GDM1 (cell line): ENCODE results near the gene PGS1.
"Not testable (repeated sequence)": the region's sequence is repeated elsewhere in the genome, so short reads cannot be mapped to it uniquely, and the experiment has no call there.

Experiments
- DNase-seq: peaks from one replicate; lab custom pipeline; 2025; lab: John Stamatoyannopoulos, UW

Gene PGS1

GRCh38 chr17:78446833-78447232 is 68.4 kb downstream of the PGS1 start:
- DNase-seq, result no peak

- no peak for DNase-seq
These were observed 70.0 kb downstream of the PGS1 start for GRCh38 chr17:78448356-78448993.

DNA sequence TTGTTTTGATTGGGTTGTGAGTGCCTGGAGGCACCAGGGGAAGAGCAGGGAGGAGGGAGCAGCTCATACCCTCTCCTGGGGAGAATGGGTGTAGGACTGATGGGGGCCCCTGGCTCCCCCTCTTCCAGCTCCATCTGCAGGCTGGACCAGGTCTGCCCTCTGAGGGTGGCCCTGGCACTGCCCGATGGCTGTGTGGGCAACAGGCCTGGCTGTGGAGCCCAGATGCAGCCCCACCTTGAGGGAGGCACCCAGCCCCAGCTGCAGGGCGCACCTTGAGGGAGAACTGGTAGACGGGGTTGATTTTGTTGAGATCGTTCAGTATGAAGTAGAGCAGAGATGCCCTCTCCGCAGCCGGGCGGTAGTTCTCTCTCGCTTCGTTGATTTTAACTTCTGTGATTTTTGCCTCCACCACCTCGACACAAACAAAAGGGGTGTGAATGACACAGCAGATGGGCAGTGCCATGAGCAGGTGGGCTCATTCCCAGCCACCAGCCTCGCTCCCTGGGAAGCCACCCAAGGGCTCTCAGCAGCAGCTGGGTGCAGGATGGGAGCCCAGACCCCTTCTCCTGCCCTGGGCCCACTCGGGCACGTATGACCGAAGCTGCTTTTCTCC is 71.6 kb downstream of the PGS1 start:
- DNase-seq, result no peak

- no peak for DNase-seq
These were observed 72.4 kb downstream of the PGS1 start for GRCh38 chr17:78450696-78451345.

DNA sequence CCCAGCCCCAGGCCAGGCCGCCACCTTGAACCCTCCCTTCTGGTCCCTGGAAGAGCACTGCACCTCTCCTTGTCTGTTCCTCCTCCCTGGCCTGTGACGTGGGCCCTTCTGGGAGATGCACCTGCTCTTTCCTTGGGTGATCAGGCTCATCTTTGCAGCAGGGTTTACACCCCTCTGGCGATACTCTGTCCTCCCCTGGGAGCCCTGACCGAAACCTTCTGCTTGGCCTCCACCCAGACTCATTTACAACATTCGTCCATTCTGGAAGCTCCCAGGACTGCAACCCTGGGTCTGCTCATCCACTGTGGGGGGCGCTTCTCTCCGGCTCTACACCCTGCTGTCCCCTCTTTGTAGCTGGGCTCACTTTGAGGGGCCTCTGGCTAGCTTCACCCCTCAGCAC is 73.3 kb downstream of the PGS1 start:
- DNase-seq, result no peak

- no peak for DNase-seq
These were observed 75.9 kb downstream of the PGS1 start for GRCh38 chr17:78454346-78454745.

GRCh38 chr17:78458091-78458490 is 79.6 kb downstream of the PGS1 start:
- no peak for DNase-seq

DNA sequence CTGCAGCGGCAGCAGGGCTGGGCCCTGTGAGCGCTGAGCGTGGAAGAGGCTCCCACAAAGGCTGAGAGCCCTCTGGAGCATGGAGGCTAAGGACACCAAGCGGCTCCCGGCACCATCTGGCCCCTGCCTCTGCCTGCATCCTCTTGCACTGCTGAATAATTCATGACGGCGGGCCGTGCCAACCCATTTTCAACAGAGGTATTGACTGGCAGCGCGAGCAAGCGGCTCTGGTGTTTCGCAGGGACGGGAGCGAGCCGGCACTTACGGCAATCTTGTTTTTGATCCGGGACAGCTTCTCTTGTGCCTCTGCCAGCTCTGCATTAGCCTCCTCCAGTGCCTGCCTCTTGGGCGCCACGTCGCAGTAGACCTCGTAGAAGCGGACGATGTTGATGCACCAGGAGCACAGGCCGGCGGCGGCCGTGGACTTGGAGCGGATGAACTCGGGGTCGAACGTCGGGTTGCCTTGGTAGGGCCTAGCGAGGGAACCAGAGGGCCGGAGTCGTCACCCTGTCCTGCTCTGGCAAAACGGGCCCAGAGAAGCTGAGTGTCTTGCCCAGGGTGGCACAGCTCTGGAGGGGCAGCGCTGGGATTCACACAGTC is 80.4 kb downstream of the PGS1 start:
- DNase-seq, result no peak

DNA sequence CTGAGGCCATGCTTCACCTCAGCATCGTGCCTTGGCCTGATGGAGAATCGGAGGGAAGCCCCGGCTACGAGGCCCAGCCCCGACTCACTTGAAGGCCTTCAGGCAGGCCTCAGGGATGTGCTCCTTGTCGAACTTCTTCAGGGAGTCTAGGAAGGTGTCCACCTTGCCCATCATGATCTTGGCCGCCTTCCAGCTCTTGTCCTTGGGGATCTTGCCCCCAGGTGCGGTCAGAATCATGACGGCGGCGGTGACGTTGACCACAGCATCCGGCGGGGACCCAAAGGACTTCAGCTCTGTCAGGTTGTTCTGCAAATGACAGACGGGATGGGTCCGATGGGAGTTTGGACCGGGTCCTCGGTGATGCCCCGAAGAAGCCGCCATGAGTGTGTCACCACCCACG is 81.2 kb downstream of the PGS1 start:
- DNase-seq, result no peak

- no peak for DNase-seq
These were observed 81.8 kb downstream of the PGS1 start for GRCh38 chr17:78460176-78460675.

DNA sequence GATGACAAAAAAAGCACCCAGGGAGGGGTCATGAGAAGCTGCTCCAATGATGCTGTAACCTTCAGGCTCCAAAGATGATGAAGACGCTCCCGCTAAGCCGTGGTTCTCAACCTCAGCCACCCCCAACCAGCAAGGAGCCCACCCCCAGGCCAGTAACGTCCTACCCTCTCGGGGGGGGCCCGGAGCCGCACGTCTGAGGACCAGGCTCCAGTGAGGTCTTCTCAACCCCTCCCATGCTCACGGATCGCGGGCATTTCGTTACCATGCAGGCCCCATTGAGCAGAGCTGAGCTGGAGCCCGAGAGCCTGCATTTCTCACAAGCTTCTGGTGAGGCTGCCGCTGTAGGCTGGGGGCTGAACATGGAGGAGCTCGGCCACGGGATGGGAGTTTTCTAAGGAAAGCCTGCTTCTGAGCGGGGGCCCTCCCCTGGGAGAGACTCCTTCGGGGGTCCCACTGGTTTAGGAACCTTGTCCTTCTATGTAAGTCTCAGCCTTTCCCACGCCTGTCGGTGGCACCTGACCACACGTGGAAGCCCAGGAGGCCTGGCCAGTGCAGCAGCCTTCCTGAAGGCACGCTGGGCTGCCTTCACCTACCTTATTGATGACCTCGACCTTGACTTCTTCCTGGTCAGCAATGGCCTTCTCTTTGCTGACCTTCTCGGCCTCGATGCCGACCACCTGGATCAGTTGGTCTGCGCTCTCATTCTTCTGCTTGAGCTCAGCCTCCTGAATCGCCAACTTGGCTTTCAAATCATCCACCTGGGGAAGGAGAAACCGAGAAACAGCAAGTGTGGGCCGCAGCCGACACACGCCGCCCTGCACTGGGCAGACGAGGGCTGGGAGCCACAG is 82.7 kb downstream of the PGS1 start:
- DNase-seq, result no peak

DNA sequence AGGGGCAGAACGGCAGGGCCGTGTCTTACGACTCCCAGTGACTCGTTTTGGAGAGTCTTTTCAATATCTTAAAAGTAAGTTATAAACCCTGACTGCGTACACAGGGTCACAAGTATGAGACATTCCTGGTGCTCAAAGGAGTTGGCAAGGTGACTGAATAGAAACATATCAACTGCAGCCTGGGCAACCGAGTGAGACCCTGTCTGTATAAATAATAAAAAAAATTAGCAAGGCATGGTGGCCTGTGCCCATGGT is 83.3 kb downstream of the PGS1 start:
- no peak for DNase-seq

GRCh38 chr17:78462148-78462547 is 83.7 kb downstream of the PGS1 start:
- DNase-seq, result no peak

DNA sequence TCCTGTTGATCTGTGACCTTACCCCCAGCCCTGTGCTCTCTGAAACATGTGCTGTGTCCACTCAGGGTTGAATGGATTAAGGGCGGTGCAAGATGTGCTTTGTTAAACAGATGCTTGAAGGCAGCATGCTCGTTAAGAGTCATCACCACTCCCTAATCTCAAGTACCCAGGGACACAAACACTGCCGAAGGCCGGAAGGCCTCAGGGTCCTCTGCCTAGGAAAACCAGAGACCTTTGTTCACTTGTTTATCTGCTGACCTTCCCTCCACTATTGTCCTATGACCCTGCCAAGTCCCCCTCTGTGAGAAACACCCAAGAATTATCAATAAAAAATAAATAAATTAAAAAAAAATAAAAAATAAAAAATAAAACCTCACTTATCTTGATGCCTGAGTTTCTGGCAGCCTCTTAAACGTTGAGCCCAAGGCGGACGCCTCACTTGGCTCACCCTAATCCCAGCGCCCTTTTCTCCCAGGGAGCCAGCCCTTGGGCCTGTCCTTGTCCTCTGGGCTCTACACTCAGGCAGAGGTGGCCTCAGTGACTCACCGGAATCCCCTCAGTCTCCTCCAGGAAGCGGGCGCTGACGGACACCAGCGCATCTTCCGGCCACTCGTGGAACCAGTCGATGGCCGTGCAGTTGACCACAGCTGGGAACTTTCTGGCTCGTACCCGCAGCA is 87.8 kb downstream of the PGS1 start:
- not testable (repeated sequence) for DNase-seq

DNA sequence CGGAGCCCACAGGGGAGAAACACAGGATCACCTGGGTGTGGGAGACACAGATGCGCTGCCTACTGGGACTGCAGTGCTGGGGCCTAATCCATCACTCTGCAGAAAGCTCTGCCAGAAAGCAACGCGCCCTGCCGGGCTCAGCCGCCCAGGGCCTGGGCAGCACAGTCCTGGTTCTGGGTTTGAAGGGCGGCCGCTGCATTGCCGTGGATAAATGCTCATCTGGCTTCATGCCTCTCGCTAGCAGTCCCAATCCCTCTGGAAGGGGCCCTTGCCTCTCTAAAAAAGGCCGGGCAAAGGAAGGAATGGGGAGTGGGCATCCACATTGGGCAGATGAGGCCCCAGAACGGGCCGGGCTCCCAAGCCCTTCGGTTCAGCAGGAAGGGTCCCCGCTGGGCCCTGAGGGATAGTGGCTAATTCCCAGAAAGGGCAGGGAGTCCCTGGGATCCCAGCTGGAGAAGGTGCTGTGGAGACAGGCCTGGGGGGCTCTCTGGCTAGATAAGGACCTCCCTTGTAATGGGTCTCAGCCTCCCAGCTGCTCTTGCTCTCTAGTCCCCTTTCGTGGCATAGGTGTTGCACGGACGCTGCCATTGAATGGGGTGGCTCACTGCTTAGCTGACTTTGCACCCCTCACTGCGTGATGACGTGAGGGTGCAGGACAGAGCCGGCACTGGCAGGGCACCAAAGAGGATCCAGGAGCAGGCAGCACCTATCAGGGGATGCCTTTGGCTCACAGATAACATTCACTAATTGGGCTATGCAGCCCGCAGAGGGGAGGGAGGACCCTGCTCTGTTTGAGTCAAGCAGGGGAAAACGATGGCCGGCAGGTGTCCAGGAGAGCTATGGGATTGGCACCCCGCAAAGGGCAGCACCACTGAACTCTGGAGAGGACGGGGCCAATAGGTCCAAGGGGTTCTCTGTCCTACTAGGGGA is 88.6 kb downstream of the PGS1 start:
- no peak for DNase-seq

DNA sequence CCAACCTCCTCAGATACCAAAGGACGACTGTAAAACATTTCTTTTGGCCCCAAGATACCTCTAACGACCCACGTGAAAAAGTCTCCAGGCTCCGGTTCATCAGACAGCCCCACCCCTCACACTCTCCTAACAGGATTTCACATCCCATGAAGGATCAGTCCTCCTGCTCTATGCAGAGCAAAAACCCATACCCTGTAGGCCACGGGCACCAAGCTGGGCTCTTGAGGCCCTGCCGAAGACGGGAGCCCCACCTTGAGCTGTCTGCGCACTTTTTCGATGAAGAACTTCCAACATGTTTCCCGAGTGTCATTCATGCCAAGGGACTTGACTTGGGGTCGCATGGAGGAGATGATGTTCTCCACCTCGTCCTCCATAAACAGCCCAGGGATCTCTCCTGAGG is 89.9 kb downstream of the PGS1 start:
- DNase-seq, result no peak

- DNase-seq, result no peak
These were observed 91.0 kb downstream of the PGS1 start for GRCh38 chr17:78469443-78469842.

- DNase-seq, result no peak
These were observed 93.2 kb downstream of the PGS1 start for GRCh38 chr17:78471635-78472034.

DNA sequence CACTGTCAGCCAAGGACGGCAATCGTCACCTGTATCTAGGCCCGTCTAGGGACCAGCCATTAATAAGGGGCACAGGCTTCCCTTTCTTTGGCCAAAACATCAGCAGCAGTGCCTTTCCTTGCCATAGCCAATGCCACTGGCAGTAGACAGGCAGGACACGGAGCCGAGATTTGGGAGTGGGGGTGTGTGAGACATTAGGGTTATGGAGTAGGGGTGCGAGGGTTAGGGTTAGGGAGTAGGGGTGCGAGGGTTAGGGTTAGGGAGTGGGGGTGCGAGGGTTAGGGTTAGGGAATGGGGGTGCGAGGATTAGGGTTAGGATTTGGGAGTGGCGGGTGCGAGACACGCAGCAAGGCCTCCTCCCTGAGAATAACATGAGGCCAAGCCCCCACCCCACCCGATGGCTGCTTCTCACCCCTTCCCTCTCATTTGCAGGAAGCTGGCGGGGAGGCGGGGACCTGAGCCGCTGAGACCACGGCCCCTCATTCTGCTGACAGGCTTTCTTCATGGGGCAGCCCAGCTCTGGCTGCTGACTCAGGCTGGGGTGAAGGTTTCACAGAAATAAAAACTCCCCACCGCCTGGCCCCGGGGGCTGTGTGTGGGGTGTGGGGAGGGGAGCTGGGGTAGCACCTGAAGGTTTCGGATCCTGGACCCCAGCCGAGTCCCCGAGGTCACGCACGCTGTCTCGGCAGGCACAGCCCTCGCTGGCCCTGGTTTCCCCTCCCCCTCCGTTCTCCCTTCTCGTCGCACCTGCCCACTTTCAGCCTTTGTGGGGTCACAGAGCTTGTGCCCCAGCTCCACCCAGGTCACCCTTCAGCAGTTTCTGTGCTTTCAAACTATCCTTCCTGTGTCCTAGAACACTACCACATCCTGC is 93.8 kb downstream of the PGS1 start:
- DNase-seq, result no peak
